HepG2 (cell line): ENCODE measurements around the gene ERMAP. TPM values are rescaled to one million over a fixed set of nuclear protein-coding genes. Genes with fewer than 3 reads are reported as not detected.

Experiments
- ATAC-seq: fragments of 200-7000 bp; cut with Tn5 transposase; 3 replicates; pipeline ENCODE4 v1.9.1; 2020; ENCODE audit warnings: mild to moderate bottlenecking, moderate library complexity
- BruUV-seq: library from RNA; stranded (reverse); fragments of 400-500 nt; replicated peaks from 2 replicates; lab custom pipeline; 2021; lab: Mats Ljungman, UMichigan
- CTCF ChIA-PET: fragments of 300-600 bp; formaldehyde crosslinking; extraction: SDS; loops from one replicate; lab custom pipeline; 2021; ENCODE audit warnings: low total read pairs, inconsistent platforms, low intra/inter-chr PET ratio; lab: Yijun Ruan, JAX
- POLR2A ChIA-PET: fragments of 350-600 bp; sonication (Branson Sonifier 250); formaldehyde crosslinking; loops from one replicate; lab custom pipeline; 2020; ENCODE audit warnings: antibody characterized with exemption, inconsistent platforms; lab: Yijun Ruan, JAX
- DNase-seq: peaks from one replicate; pipeline ENCODE4 v3.0.0-alpha.2; 2015; ENCODE audit warnings: low spot score
- FAIRE-seq: peaks from 3 replicates; lab custom pipeline; 2011; peaks lifted over from hg19 to GRCh38; lab: Jason Lieb, UNC
- H2AFZ ChIP-seq: one replicate; pipeline ENCODE4 v1.6.1; 2011; ENCODE audit warnings: low read length, inconsistent platforms
- H3K27ac ChIP-seq: fragments of 300-600 bp; 3 replicates; pipeline ENCODE4 v1.8.0; 2011; ENCODE audit warnings: mixed run types, mild to moderate bottlenecking, mixed read lengths, low read length, inconsistent platforms; ENCODE audit not compliant: insufficient read depth; ENCODE audit errors: extremely low read length
- H3K27me3 ChIP-seq, 2 experiments: fragments of 200-600 bp in 1 of 2; 2 replicates in 1 of 2; 3 replicates in 1 of 2; pipeline versions ENCODE4 v1.6.0 to v1.8.0; 2011; ENCODE audit warnings: low read length in 2 of 2, mild to moderate bottlenecking in 2 of 2, moderate library complexity in 2 of 2, inconsistent platforms in 1 of 2; ENCODE audit not compliant: insufficient read depth in 2 of 2, control insufficient read depth in 1 of 2
- H3K36me3 ChIP-seq, 2 experiments: fragments of 200-600 bp in 1 of 2; replicated peaks in 1 of 2; 2 replicates in 1 of 2; 3 replicates in 1 of 2; pipeline versions ENCODE4 v1.5.1 to v1.8.0; 2011; ENCODE audit warnings: low read length in 2 of 2, inconsistent platforms in 1 of 2; ENCODE audit not compliant: insufficient read depth in 2 of 2, control insufficient read depth in 1 of 2
- H3K4me1 ChIP-seq: 2 replicates; pipeline ENCODE4 v1.5.1; 2012; ENCODE audit warnings: low read length, inconsistent platforms; ENCODE audit not compliant: insufficient read depth
- H3K4me2 ChIP-seq: 2 replicates; pipeline ENCODE4 v1.6.0; 2011; ENCODE audit warnings: low read depth, low read length, inconsistent platforms
- H3K4me3 ChIP-seq, 3 experiments: fragments of 200-600 bp in 1 of 3; sonication (generic), shearing (Covaris generic) in 1 of 3; replicated peaks in 1 of 3; 2 replicates each; pipeline ENCODE4 v1.5.1; 2011 to 2016; ENCODE audit warnings: low read length in 3 of 3, inconsistent platforms in 2 of 3, low read depth in 2 of 3, mild to moderate bottlenecking in 2 of 3, control low read depth in 1 of 3, mixed read lengths in 1 of 3; ENCODE audit not compliant: insufficient read depth in 1 of 3
- H3K79me2 ChIP-seq: one replicate; pipeline ENCODE4 v1.6.1; 2011; ENCODE audit warnings: low read length, inconsistent platforms; ENCODE audit not compliant: insufficient read depth
- H3K9ac ChIP-seq: 2 replicates; pipeline ENCODE4 v1.6.0; 2011; ENCODE audit warnings: mild to moderate bottlenecking, low read depth, low read length, inconsistent platforms; ENCODE audit not compliant: insufficient read depth
- H3K9me3 ChIP-seq: 2 replicates; pipeline ENCODE4 v1.5.1; 2012; ENCODE audit warnings: mild to moderate bottlenecking, low read length
- H4K20me1 ChIP-seq: 2 replicates; pipeline ENCODE4 v1.6.0; 2011; ENCODE audit warnings: inconsistent platforms, mild to moderate bottlenecking, low read length, moderate library complexity; ENCODE audit not compliant: insufficient read depth
- ATF1 ChIP-seq: IDR thresholded peaks from 2 replicates; pipeline ENCODE4 v1.6.1; 2016; ENCODE audit warnings: mild to moderate bottlenecking, control low read depth
- CHD2 ChIP-seq: IDR thresholded peaks from 2 replicates; pipeline ENCODE4 v1.6.1; 2011; ENCODE audit warnings: low read depth, low read length, improper control_type of control experiment
- ISX ChIP-seq: sonication (generic); formaldehyde crosslinking; conservative IDR thresholded peaks from 2 replicates; pipeline ENCODE4 v1.5.0; 2020; ENCODE audit warnings: missing genetic modification reagents
- RBFOX2 ChIP-seq: fragments of 200-400 bp; formaldehyde crosslinking; IDR thresholded peaks from 2 replicates; pipeline ENCODE4 v1.6.1; 2017; ENCODE audit warnings: low read depth, mild to moderate bottlenecking, low read length
- ZNF274 ChIP-seq: sonication (generic); formaldehyde crosslinking; IDR thresholded peaks from 2 replicates; pipeline ENCODE4 v1.5.1; 2020; ENCODE audit warnings: mild to moderate bottlenecking, missing genetic modification reagents
- WGBS: methylation state at CpG from one replicate; pipeline ENCODE4 v1.1.6; 2017; ENCODE audit warnings: low lambda C conversion rate; 5-methylcytosine and 5-hydroxymethylcytosine counted together
- in situ Hi-C: cut with HindIII; loops from 2 replicates; pipeline ENCODE4 v1.10.0; 2017; ENCODE audit warnings: low pct_unique_long_range_greater_than_20kb; ENCODE audit not compliant: extremely low pct_ligation_motif_present
- intact Hi-C: fragments of 100-400 bp; cut with micrococcal nuclease; formaldehyde crosslinking; loops from one replicate; pipeline ENCODE4 v1.10.0; 2022; ENCODE audit not compliant: unreplicated experiment
- polyA plus RNA-seq, 8 experiments: library from polyadenylated mRNA; depleted of rRNA in 3 of 8; stranded (reverse) in 7 of 8; unstranded in 1 of 8; fragments of >200 nt; fragmentation: Illumina TruSeq in 4 of 8; extraction: Trizol in 4 of 8; gene quantifications; 2 replicates each; pipeline versions ENCODE4 v1.2.1 to v1.2.3, GENCODE V29; 2011 to 2016; ENCODE audit warnings: low read depth in 4 of 8, missing spikeins in 1 of 8, mixed read lengths in 1 of 8; ENCODE audit not compliant: insufficient read depth in 1 of 8
- total RNA-seq, 5 experiments: library from RNA; depleted of rRNA; stranded (reverse); fragments of >200 nt; fragmentation: Illumina TruSeq; extraction: Trizol; gene quantifications; 2 replicates each; pipeline ENCODE4 v1.2.3, GENCODE V29; 2016; ENCODE audit warnings: low read depth in 1 of 5
- TF ChIP-seq, protein P1 (sequence below): sonication (generic); formaldehyde crosslinking; conservative IDR thresholded peaks from 2 replicates; pipeline ENCODE4 v1.4.0; 2020; ENCODE audit warnings: mild to moderate bottlenecking, missing genetic modification reagents, moderate library complexity

Gene ERMAP
- total and polyA plus RNA-seq, 2 of the 13 experiments (the other 11 are each of a cell fraction or from before 2014, with no cell fraction given), result 2.2 to 4.4 TPM

DNA sequence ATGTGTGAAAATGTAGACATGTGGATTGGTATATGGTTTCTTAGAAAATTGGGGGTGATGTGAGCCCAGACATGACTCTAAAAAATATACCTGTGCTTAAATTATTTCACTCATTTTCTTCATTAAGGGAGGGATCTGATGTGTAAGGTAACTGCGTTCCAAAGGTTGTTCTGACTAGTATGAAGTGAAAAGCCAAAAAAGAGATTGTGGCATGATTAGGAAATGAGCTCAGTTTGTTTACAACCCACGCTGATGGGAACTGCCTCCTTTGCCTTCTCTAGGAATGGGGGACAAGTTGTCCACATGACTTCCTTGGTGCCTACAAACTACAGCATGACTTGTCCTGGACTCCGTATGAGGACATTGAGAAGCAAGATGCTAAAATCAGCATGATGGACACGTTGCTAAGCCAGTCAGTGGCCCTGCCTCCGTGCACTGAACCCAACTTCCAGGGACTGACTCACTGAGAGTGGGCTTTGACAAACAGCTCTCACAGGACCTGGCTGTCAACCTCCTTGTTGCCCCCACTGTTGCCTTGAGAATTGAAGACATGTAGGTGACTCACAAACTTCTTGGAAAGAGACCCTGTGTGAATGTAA, 41.9 kb upstream of the ERMAP start:
- ATAC-seq, result no peak
- Histone ChIP-seq H3K9me3 (no peaks in the 10 kb centered on the region), H3K36me3 (peaks cover 20 to 54% of the 10 kb centered on the region in 2 experiments), H3K4me1 (peaks cover 25% of the 10 kb centered on the region), H3K79me2 (peaks cover 24% of the 10 kb centered on the region), H3K9ac (no peak overlapping the region), H3K27me3 (no peaks in the 10 kb centered on the region), H2AFZ (no peak overlapping the region), H3K27ac (no peak overlapping the region), H3K4me2 (no peak overlapping the region), H4K20me1 (no peaks in the 10 kb centered on the region), H3K4me3 (no peak overlapping the region)
- no peak for TF ChIP-seq ZNF274 (CRISPR knock-in tag)
- 0 out of 2 replicates have a peak, but pooled peaks have one; percentile 29 for TF ChIP-seq RBFOX2
- TF ChIP-seq, protein P1, sequence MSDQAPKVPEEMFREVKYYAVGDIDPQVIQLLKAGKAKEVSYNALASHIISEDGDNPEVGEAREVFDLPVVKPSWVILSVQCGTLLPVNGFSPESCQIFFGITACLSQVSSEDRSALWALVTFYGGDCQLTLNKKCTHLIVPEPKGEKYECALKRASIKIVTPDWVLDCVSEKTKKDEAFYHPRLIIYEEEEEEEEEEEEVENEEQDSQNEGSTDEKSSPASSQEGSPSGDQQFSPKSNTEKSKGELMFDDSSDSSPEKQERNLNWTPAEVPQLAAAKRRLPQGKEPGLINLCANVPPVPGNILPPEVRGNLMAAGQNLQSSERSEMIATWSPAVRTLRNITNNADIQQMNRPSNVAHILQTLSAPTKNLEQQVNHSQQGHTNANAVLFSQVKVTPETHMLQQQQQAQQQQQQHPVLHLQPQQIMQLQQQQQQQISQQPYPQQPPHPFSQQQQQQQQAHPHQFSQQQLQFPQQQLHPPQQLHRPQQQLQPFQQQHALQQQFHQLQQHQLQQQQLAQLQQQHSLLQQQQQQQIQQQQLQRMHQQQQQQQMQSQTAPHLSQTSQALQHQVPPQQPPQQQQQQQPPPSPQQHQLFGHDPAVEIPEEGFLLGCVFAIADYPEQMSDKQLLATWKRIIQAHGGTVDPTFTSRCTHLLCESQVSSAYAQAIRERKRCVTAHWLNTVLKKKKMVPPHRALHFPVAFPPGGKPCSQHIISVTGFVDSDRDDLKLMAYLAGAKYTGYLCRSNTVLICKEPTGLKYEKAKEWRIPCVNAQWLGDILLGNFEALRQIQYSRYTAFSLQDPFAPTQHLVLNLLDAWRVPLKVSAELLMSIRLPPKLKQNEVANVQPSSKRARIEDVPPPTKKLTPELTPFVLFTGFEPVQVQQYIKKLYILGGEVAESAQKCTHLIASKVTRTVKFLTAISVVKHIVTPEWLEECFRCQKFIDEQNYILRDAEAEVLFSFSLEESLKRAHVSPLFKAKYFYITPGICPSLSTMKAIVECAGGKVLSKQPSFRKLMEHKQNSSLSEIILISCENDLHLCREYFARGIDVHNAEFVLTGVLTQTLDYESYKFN (CRISPR knock-in tag), result no peak
- TF ChIP-seq CHD2, result no peak
- no peak for TF ChIP-seq ATF1 (CRISPR knock-in tag)
- TF ChIP-seq ISX (CRISPR knock-in tag), result no peak
- FAIRE-seq, result no peak
- intact Hi-C loops (loop anchor here (5.0 kb wide), 1 partner anchor 297 kb away; no protein-coding TSS in a partner anchor), in situ Hi-C loops (loop anchor here (5.0 kb wide), 2 partner anchors 127 to 297 kb away; no protein-coding TSS in a partner anchor)
- CTCF ChIA-PET, result no interaction called here
- POLR2A ChIA-PET, result no interaction called here
- BruUV-seq, result no TSS peak
- WGBS, result 89% methylated on average over 2 of the region's 5 CpGs
- no peak for DNase-seq
